ENCODE results near the gene ZNF460. TPM values are rescaled to one million over a fixed set of nuclear protein-coding genes. Genes with fewer than 3 reads are reported as not detected.

The ZNF460 gene
- total and polyA plus RNA-seq, 2 of the 4 experiments (the other 2 are of a cell fraction) = 3.6 to 55.2 TPM

- POLR2A ChIA-PET (ENCODE audit: unreplicated experiment) = no interaction called here
- peaks cover 46% of the 10 kb centered on the region for H3K36me3 ChIP-seq (ENCODE audit: control insufficient read depth, insufficient read depth, low read length)
- H3K18ac ChIP-seq (ENCODE audit: low read depth, low read length) = no peak overlapping the region
- CTCF ChIA-PET = no interaction called here
- no peak overlapping the region for H2BK20ac ChIP-seq (ENCODE audit: low read depth, low read length)
- no peak overlapping the region for H4K5ac ChIP-seq (ENCODE audit: low read depth, low read length)
- H3K79me1 ChIP-seq (ENCODE audit: low read depth in 1 of 2, low read length in 2 of 2) = peaks cover 16 to 59% of the 10 kb centered on the region in 2 experiments
- peaks cover 11% of the 10 kb centered on the region for H3K4me1 ChIP-seq (ENCODE audit: control insufficient read depth, insufficient read depth, low read length)
- ATAC-seq (ENCODE audit: low read depth) = no peak
- H2AK5ac ChIP-seq (ENCODE audit: low read depth, low read length) = no peak overlapping the region
- in situ Hi-C loops (cut with MboI; ENCODE audit: low sequenced_read_pairs) = no loop called here
- BruUV-seq (replicated peaks) = no TSS peak
- TF ChIP-seq SMC3 (IDR thresholded peaks at IDR 0.05; ENCODE audit: low read depth, low read length) (no peak), MXI1 (IDR thresholded peaks at IDR 0.05; ENCODE audit: borderline replicate concordance, low read depth, low read length) (no peak), USF2 (IDR thresholded peaks at IDR 0.05; ENCODE audit: low read depth, low read length) (no peak), FOS (IDR thresholded peaks at IDR 0.05; ENCODE audit: low read depth, low read length) (no peak), RAD21 (IDR thresholded peaks at IDR 0.05; ENCODE audit: low read length) (no peak), RFX5 (IDR thresholded peaks at IDR 0.05; ENCODE audit: low read depth, low read length) (no peak)
- H4K8ac ChIP-seq (ENCODE audit: low read depth in 2 of 2, low read length in 2 of 2) = no peak overlapping the region
- no peak overlapping the region for H3K14ac ChIP-seq (replicated peaks; ENCODE audit: low read depth, low read length)
- no peak overlapping the region for H3K4me3 ChIP-seq (ENCODE audit: insufficient read depth, low read depth, low read length)
- 0 out of 2 replicates have a peak, but pooled peaks cover 7% of the 10 kb centered on the region for H4K20me1 ChIP-seq (ENCODE audit: insufficient read depth, low read length)
- DNase-seq = no peak
- no peak overlapping the region for H3K56ac ChIP-seq (ENCODE audit: extremely low read depth, insufficient read depth, low read length)
- no peak overlapping the region for H3K9ac ChIP-seq (ENCODE audit: low read depth, low read length)
- H3K9me3 ChIP-seq (ENCODE audit: control insufficient read depth, insufficient read depth, low read length) = peaks cover 5% of the 10 kb centered on the region; the same call in 1 of the 2 replicates
- H2BK5ac ChIP-seq (ENCODE audit: low read depth, low read length, poor library complexity, severe bottlenecking) = no peak overlapping the region
- dilution Hi-C loops (cut with HindIII; ENCODE audit: low sequenced_read_pairs, unreplicated experiment) = no loop called here
- H2AK9ac ChIP-seq (replicated peaks; ENCODE audit: low read depth, low read length, poor library complexity) = no peak overlapping the region
- no peak overlapping the region for H4K91ac ChIP-seq (ENCODE audit: insufficient read depth, low read depth, low read length)
- no peak overlapping the region for H2AFZ ChIP-seq (replicated peaks; ENCODE audit: low read length, poor library complexity)
- H2BK120ac ChIP-seq (ENCODE audit: low read depth, low read length) = no peak overlapping the region
- no peaks in the 10 kb centered on the region for H3K27me3 ChIP-seq (ENCODE audit: control insufficient read depth, insufficient read depth, low read length)
- H3K23ac ChIP-seq (ENCODE audit: low read depth, low read length) = no peak overlapping the region
- H3K4me2 ChIP-seq (ENCODE audit: low read depth, low read length) = no peak overlapping the region
- intact Hi-C loops (cut with micrococcal nuclease) = no loop called here
- H3K9me1 ChIP-seq (ENCODE audit: insufficient read depth, low read length) = peaks cover 15% of the 10 kb centered on the region
- H3K4ac ChIP-seq (ENCODE audit: low read depth, low read length) = no peak overlapping the region
- H3K27ac ChIP-seq (ENCODE audit: insufficient read depth, low read length) = no peak overlapping the region
- no peak overlapping the region for H2BK15ac ChIP-seq (ENCODE audit: low read depth, low read length)
These were observed 44.7 kb downstream of the ZNF460 start for GRCh38 chr19:57324992-57325391.

Data from IMR-90 (cell line).